Measurements from ENCODE around the gene R3HDM1.

DNA sequence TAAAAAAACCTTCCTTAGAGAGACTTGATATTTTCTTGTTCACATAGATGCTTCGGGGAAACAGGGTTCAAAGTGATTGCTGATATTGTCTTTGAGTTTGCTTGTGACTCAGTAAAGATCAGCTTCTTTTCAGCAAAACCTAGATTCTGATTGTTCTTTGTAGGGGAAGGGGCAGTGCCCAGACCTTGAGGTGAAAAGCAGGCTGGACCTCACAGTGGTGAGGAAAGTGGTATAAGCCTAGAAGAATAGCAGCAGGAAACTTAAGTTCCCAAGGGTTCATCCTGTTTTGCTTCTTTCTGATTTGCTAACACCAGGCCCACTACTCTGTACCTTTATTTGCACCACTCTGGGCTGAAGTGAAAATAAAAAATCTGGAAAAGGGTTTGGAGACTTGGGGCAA, 231.2 kb downstream of the R3HDM1 start:
- TF ChIP-seq, protein P1, sequence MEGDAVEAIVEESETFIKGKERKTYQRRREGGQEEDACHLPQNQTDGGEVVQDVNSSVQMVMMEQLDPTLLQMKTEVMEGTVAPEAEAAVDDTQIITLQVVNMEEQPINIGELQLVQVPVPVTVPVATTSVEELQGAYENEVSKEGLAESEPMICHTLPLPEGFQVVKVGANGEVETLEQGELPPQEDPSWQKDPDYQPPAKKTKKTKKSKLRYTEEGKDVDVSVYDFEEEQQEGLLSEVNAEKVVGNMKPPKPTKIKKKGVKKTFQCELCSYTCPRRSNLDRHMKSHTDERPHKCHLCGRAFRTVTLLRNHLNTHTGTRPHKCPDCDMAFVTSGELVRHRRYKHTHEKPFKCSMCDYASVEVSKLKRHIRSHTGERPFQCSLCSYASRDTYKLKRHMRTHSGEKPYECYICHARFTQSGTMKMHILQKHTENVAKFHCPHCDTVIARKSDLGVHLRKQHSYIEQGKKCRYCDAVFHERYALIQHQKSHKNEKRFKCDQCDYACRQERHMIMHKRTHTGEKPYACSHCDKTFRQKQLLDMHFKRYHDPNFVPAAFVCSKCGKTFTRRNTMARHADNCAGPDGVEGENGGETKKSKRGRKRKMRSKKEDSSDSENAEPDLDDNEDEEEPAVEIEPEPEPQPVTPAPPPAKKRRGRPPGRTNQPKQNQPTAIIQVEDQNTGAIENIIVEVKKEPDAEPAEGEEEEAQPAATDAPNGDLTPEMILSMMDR (IDR thresholded peaks at IDR 0.05) = no peak
- TF ChIP-seq POLR2A (IDR thresholded peaks at IDR 0.05) (no peak), POLR2AphosphoS5 (IDR thresholded peaks at IDR 0.05) (no peak), EP300 (IDR thresholded peaks at IDR 0.05) (no peak)
